Measurements from ENCODE around the gene MLLT10. TPM values are rescaled to one million over a fixed set of nuclear protein-coding genes. Genes with fewer than 3 reads are reported as not detected.
A peak's percentile ranks its signal among the peaks of the same experiment; 100 is the strongest.

The MLLT10 gene
- total and polyA plus RNA-seq, 2 of the 8 experiments (the other 6 are each of a cell fraction or from before 2014, with no cell fraction given) = 53.1 to 62.1 TPM

DNA sequence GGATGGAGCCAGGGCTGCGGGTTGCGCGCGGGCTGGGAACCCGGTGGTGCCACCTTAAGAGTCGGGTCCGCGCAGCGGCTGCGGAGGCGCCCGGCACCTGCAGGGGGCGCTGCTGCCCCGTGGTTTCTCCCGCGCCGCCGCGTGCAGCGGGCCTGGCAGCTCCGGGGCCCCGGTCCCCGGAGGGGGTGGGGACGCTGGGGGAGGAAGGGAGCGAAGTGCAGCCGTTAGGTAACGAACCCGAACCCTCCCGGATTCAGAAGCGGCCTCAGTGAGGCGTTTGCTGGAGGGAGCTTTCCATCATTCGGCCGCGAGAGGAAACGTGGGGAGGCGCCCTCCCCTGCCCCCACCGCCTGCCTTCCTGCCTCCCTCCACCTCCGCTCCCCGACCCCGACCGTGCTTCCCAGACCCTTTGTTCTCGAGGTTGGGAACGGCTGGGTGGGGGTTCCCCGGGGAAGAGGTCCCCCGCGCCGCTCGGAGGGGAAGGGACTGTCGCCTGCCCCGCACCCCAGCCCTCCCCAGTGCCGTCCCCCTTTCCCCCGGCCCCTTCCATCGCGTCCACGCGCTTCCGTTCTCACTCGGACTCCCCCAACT is 38.2 kb upstream of the MLLT10 start (continued):
- TF ChIP-seq, protein P1, sequence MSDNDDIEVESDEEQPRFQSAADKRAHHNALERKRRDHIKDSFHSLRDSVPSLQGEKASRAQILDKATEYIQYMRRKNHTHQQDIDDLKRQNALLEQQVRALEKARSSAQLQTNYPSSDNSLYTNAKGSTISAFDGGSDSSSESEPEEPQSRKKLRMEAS (IDR thresholded peaks at IDR 0.05) = peak; percentile 92
- TF ChIP-seq SUZ12 (IDR thresholded peaks at IDR 0.05; ENCODE audit: low read length) (no peak; the same call in 1 of the 2 replicates), SRF (IDR thresholded peaks at IDR 0.05; ENCODE audit: low read depth, low read length) (0 out of 2 replicates have a peak, but pooled peaks have one; percentile 7)
